NCI-H2171 (cell line): ENCODE data around the gene PRDM16.

Experiments
- DNase-seq: peaks from one replicate; lab custom pipeline; 2025; lab: John Stamatoyannopoulos, UW

PRDM16 gene

DNA sequence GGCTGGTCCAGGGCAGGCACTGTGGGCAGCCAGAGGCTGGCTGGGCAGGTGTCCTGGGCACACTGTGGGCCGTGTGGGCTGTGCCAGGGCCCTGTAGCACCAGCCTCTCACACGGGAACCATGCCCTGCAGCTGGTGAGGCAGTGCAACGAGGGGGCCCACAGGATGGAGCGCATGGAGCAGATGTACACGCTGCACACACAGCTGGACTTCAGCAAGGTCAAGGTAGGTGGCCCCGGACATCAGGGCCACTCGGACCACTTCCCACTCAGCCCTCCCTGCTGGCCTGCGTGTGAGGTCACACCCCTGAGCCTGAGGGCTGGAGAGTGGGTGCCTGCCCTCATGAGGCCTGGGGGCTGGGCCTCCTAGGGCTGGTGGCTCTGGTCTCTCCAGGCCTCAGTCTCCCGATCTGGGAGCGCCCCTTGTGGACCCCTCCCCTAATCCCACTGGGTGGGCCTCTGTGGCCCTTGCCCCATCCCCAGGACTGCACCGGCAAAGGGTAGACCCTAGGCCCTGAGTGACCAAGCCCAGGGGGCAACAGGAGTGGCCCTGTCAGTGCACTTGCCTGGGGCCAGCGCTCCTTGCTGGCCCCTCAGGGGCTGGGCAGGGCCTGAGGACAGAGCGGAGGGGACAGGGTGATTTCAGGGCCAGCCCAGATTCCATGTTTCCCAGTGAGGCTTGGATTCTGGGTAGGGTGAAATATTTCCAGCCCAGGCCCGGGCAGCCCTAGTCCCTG is 407.0 kb downstream of the PRDM16 start:
- no peak for DNase-seq

DNA sequence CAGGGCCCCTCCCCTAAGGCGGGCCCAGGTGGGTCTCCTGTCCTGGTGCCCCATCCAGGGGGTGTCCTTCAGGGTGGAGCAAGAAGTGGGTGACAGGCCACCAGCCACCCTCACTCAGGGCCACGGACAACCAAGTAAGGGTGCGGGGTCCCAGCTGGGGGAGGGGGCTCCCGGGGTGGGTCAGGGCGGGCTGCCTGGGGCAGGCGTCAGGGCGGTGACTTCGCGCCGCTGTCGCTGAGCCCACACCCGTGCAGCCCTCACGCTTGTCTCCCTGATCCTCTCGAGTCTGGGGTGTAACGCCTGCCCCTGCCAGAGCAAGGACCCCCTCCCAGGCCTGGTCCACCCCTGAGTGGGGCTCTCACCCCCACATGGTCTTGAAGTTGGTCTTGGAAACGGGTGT is 407.7 kb downstream of the PRDM16 start:
- no peak for DNase-seq

DNA sequence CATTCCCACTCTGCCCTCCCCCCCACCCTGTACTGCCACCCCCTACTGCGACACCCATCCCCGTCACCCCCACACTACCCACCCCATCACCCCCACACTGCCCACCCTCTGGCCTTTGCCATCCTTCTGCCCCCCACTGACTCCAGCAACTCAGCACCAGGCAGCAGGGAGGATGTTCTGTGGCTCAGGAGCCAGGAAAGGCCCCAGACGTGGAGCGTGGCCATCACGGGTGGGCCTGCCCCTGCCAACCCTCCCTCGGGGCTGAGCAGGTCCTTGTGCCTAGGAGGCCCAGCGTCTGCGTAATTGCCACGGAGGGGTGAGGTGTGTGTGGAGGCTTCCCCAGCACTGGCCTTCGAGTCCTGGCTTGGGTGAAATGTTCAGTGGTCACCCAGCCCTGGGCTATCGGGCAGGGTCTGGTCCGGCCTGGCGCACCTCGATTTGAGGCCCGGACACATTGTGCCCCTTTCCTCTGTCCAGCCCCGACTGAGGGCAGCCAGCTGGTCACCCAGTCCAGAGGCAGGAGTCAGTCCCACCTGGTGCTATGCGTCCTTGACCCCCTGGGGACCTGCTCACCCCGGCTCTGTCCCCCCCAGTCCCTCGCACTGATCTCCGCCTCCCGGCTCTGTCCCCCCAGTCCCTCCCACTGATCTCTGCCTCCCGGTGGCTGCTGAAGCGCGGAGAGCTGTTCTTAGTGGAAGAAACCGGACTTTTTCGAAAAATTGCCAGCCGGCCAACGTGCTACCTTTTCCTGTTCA is 408.4 kb downstream of the PRDM16 start:
- no peak for DNase-seq

DNA sequence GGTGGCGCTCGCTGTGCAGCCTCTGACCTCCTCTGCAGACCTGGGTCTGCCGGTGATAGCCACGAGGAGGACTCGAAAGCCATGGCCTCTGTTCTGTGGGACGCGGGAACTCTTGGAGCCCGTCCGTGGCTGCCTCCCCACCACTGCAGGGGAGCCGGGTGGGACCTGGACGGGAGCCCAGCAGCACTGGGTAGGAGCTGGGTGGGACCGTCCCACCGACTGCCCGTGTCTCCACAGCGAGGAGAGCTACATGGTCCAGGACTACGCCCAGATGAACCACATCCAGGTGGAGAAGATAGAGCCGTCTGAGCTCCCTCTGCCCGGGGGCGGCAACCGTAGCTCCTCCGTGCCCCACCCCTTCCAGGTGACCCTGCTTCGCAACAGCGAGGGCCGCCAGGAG is 409.2 kb downstream of the PRDM16 start:
- DNase-seq = no peak

DNA sequence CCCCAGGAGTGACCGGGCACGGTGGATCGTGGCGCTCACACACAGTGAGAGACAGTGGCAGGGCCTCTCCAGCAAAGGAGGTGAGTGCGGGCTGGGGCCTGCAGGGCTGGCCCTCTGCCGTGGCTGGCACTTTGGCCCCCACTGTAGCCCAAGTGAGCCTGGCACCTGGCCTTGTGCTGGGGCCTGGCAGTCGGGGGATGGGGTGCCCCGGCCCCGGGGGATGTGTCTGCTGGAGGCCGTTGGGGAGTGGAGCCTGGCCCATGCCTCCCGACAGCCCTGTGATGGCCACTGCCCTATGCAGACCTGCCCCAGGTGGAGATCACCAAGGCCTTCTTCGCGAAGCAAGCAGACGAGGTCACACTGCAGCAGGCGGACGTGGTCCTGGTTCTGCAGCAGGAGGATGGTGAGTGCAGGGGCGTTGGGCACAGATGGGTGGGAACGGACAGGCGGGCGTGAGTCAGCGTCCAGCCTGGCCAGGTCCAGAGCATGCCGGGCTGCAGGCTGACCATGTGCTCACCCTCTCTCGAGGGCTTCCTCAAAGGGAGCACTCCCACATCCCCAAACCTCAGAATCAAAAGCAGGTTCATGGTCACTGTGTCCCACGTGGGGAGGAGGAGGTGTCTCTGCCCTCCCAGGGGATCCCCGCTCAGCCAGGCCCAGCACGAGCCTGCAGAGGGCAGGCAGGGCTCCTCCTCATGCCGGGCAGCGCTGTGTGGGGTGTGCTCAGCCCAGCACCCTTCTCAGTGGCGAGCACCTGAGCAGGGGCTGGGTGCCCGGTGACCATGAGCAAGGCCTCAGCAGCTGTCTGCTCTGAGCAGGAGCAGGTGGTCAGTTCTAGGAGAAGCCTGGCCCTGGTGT is 410.7 kb downstream of the PRDM16 start:
- no peak for DNase-seq

DNA sequence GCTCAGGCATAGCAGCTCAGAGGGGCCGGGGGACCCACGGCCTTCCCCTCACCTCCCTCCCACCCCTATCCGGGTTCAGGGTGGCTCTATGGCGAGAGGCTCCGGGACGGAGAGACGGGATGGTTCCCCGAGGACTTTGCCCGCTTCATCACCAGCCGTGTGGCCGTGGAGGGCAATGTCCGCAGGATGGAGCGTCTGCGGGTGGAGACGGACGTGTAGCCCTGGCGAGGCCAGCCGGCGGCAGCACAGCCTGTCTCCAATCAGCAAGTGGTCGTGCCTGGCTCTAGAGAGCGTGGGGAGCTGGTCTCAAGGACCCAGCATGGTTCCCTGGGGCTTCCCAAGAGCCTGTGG is 411.3 kb downstream of the PRDM16 start:
- no peak for DNase-seq

DNA sequence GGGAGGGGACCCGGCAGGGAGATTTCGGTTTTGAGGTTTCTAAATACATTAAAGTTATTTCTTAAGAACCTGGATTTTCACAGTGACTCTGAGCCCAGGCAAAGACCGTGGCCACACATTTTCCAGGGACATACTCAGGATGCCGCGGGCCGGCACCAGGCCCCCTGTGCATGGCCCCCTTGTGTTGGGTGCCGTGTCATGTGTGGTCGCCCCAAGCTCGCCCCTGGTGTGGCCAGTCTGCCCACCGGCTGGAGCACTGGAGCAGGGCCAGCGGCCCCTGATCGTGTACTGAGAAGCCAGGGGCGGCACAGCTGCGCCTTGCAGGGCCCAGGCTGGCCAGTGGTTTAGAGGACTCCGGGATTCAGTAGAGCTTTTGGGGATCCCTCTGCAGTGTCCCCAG is 412.0 kb downstream of the PRDM16 start:
- DNase-seq = no peak

DNA sequence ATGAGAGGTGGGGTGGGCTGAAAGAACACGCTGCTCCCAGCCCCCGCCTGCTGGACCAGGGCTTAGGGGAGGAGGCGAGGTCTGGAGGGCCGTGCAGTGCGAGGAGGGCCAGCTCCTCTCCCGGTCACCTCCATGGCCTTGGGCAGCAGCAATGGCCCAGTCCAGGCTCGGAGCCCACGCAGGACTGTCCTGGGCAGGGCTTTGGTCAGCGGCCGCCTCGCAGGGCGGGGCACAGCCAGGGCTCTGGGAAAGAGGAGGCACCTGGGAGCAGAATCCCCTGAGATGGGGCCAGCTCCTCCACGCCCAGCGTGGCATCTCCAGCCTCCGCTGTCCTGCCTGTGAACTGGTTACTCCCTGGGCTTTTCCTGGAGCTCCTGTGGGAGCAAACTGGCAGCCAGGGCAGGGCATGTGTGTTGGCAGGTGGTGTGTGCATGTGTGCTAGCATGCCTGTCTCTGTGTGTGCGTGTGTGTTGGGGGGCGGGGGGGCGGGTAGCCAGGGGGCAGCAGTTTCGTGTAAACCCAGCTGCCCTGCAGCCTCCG is 412.9 kb downstream of the PRDM16 start:
- DNase-seq = no peak

DNA sequence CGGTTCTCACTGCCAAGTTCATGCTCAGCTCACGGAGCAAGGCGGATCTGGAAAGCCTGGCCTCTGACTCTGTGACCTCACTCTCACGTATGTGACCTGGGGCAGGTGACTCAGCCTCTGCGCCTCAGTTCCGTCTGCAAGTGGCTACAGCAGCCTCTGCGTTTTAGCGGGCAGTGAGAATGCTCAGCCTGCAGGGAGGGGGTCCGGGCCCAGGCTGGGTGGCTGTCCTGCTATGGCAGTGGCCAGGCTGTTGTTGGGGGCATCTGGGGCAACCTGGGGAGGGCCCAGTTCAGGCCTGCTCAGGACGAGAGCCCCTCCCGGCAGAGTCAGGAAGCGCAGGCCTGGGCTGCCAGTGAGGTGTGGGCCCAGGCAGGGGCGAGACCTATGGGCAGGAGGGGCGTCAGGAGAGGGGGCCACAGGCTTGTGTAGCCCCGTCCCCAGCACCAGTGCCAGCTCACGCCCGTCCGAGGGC is 413.4 kb downstream of the PRDM16 start:
- no peak for DNase-seq

DNA sequence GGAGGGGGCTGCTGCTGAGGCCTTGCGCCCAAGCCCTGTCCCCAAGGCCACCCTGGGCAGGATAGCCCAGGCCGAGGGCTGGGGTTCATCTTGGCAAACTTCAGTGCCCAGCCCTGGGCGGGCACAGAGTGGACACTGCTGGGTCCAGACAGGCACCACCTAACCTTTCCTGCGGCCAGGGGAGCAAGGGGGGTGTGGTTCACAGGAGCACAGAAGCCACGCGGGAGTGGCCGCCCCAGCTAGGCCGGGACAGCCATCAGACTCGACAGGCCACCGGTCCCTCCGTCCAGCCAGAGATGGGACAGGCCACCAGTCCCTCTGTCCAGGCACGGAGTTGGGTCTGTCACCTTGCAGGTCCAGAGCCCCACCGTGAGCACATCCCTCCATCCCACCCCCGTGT is 414.4 kb downstream of the PRDM16 start:
- DNase-seq = no peak

DNA sequence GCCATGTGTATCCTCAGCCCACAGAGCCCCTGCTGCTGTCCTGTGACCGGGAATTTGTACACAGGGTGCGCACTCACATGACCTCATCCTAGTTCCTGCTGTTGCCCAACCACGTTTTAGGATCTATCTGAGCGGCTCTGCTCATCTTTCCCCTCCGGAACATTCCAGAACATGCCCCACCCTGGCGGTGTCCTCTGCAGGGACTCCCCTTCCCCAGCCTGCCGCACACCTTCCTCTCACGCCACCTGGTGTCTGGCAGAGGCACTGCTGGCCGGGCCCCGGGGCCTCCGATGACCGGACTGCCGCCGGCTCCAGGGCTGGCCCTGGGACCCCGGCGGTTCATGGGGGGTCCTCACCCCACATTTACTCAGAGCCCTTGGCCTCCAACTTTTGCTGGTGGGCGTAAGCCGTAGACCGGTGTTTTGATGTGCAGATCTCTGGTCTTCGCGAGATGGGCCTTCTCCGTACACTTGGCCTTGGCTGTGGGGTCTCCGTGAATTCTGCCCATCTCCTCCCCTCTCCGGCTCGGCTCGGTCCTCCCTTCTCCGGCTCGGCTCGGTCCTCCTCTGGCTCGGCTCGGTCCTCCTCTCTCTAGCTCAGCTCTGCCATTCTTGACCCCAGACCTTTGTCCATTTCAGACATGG is 414.9 kb downstream of the PRDM16 start:
- no peak for DNase-seq

DNA sequence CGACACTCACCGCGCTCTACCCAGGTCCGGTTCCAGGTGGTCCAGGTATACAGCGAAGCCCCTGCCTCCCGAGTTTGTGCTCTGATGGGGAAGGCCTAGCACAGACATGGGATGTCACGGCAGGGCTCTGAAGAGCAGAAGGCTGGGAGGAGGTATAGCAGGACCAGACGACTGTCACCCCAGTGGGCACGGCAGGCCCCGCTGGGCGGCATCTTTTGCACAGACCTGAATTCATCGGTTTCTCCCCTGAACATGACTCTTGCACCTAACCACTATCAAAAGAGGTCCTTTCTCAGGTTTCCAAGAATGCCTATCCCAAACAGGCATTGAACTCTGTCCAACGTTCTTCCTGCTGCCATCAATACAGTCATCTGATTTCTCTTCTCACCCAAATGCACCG is 416.0 kb downstream of the PRDM16 start:
- no peak for DNase-seq
